Measurements from ENCODE around the gene VPS13A. TPM values are rescaled to one million over a fixed set of nuclear protein-coding genes. Genes with fewer than 3 reads are reported as not detected.
"Not testable (repeated sequence)": the region's sequence is repeated elsewhere in the genome, so short reads cannot be mapped to it uniquely, and the experiment has no call there.

Gene VPS13A
- total and polyA plus RNA-seq, 2 of the 13 experiments (the other 11 are each of a cell fraction or from before 2014, with no cell fraction given), result 20.4 to 20.7 TPM

GRCh38 chr9:77440057-77440456, 262.7 kb downstream of the VPS13A start (continued):
- TF ChIP-seq ZNF598 (CRISPR knock-in tag; IDR thresholded peaks at IDR 0.05; ENCODE audit: borderline replicate concordance), result no peak
- TF ChIP-seq ZNF772 (CRISPR knock-in tag; IDR thresholded peaks at IDR 0.05), result no peak
- no peak for TF ChIP-seq EHMT2 (IDR thresholded peaks at IDR 0.05; ENCODE audit: borderline replicate concordance, low read depth, low read length)
- no peak for TF ChIP-seq NR1H2 (CRISPR knock-in tag; IDR thresholded peaks at IDR 0.05; ENCODE audit: borderline replicate concordance, low read depth)
- TF ChIP-seq NR2C2 (CRISPR knock-in tag; IDR thresholded peaks at IDR 0.05; ENCODE audit: borderline replicate concordance), result no peak
- TF ChIP-seq ZSCAN30 (CRISPR knock-in tag; IDR thresholded peaks at IDR 0.05), result no peak
- TF ChIP-seq CREB3 (CRISPR knock-in tag; IDR thresholded peaks at IDR 0.05), result no peak
- TF ChIP-seq TSC22D2 (CRISPR knock-in tag; IDR thresholded peaks at IDR 0.05; ENCODE audit: borderline replicate concordance), result no peak

GRCh38 chr9:77441124-77441523, 263.8 kb downstream of the VPS13A start:
- H3K9ac ChIP-seq (ENCODE audit: insufficient read depth, low read depth, low read length); H2AFZ ChIP-seq (ENCODE audit: low read length); H3K4me1 ChIP-seq (ENCODE audit: insufficient read depth, low read length); H3K36me3 ChIP-seq (replicated peaks in 1 of 2; ENCODE audit: control insufficient read depth in 1 of 2, insufficient read depth in 2 of 2, low read length in 2 of 2); DNase-seq (ENCODE audit: low spot score); in situ Hi-C loops (cut with HindIII; ENCODE audit: extremely low pct_ligation_motif_present, low pct_unique_long_range_greater_than_20kb); H4K20me1 ChIP-seq (ENCODE audit: insufficient read depth, low read length); H3K27ac ChIP-seq (ENCODE audit: extremely low read length, insufficient read depth, low read length); ATAC-seq; intact Hi-C loops (cut with micrococcal nuclease; ENCODE audit: unreplicated experiment); POLR2A ChIA-PET; CTCF ChIA-PET (ENCODE audit: low intra/inter-chr PET ratio, low total read pairs); BruUV-seq (replicated peaks); H3K9me3 ChIP-seq (ENCODE audit: low read length); FAIRE-seq; H3K4me3 ChIP-seq (replicated peaks in 1 of 3; ENCODE audit: insufficient read depth in 1 of 3, low read depth in 2 of 3, low read length in 3 of 3); H3K79me2 ChIP-seq (ENCODE audit: insufficient read depth, low read length); H3K4me2 ChIP-seq (ENCODE audit: low read depth, low read length): not testable (repeated sequence)
- WGBS (ENCODE audit: low lambda C conversion rate), result 30% methylated on average over 7 of the region's 7 CpGs
- H3K27me3 ChIP-seq (ENCODE audit: control insufficient read depth in 1 of 2, insufficient read depth in 2 of 2, low read length in 2 of 2), result peaks cover 0 to 18% of the 10 kb centered on the region in 2 experiments; a peak in 2 of 5 replicates

Measured in HepG2 (cell line).